HL-60 (cell line): ENCODE measurements around the gene UHRF1.

ENCODE experiments used
- DNase-seq, 2 experiments: peaks; one replicate each; pipeline ENCODE4 v3.0.0-alpha.2; 2010 to 2020; ENCODE audit warnings: low read depth in 1 of 2, low spot score in 1 of 2
- H3K27ac ChIP-seq: fragments of 250-450 bp; sonication (Bioruptor Pico); replicated peaks from 2 replicates; pipeline ENCODE4 v1.5.1; 2020; ENCODE audit warnings: mild to moderate bottlenecking, moderate library complexity
- H3K27me3 ChIP-seq: fragments of 250-450 bp; sonication (Bioruptor Pico); 2 replicates; pipeline ENCODE4 v1.5.1; 2021; ENCODE audit warnings: mild to moderate bottlenecking, moderate library complexity; ENCODE audit not compliant: insufficient read depth, poor library complexity, severe bottlenecking
- H3K4me3 ChIP-seq: replicated peaks from 2 replicates; pipeline ENCODE4 v1.5.1; 2011; ENCODE audit warnings: mild to moderate bottlenecking, control low read depth, low read length; ENCODE audit not compliant: insufficient read depth
- GABPA ChIP-seq: IDR thresholded peaks from 2 replicates; pipeline ENCODE4 v1.6.1; 2012; ENCODE audit warnings: low read depth
- POLR2AphosphoS5 ChIP-seq: IDR thresholded peaks from 2 replicates; pipeline ENCODE4 v1.6.1; 2012; ENCODE audit warnings: low read depth
- REST ChIP-seq: IDR thresholded peaks from 2 replicates; pipeline ENCODE4 v1.6.1; 2012; ENCODE audit warnings: low read depth; ENCODE audit not compliant: insufficient replicate concordance
- SPI1 ChIP-seq: IDR thresholded peaks from 2 replicates; pipeline ENCODE4 v1.6.1; 2012; ENCODE audit warnings: low read depth, mild to moderate bottlenecking, borderline replicate concordance
- TF ChIP-seq, protein P1 (sequence below): IDR thresholded peaks from one replicate; pipeline ENCODE4 v1.5.1; 2011; ENCODE audit warnings: low read length, control low read depth, inconsistent platforms; ENCODE audit not compliant: insufficient read depth

UHRF1 gene

DNA sequence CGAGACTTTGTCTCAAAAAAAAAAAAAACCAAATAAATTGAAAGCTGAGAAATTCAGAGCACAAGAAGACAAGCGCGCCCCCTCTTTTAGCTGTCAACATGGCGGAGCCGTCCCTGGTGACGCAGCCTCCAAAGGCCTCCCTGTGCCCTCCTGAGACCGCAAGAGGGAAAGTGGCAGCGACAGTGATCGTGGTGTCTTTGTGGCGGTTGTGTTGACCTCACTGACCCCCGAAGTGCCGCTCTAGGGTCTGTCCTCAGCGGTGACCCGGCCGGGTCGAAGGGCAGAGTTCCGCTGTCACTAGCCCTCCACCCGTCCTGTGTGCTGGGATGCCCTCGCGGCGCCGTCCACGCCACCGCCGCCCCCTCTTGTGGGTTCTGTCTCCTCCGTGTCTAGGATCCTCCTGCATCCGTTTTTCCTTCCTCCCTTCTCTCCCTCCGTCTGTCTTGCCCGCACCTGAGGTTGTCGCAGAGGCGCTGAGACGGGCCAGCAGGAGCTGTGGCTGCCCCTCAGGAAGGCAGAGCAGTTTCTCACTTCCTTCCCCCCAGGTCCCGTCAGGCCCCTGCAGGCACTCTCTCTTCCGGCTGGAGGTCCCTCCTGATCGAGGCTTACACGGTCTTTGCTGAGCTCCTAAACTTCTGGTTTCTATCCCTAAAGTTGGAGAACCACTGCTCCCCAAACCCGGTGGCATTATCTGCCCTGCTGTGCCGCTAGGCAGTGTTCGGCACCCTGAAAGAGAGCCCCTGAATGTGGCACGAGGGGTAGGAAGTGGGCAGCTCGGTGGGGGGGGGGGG lies 7.2 kb downstream of the UHRF1 start:
- DNase-seq, result peak in 1 of 2 experiments; percentile 55

DNA sequence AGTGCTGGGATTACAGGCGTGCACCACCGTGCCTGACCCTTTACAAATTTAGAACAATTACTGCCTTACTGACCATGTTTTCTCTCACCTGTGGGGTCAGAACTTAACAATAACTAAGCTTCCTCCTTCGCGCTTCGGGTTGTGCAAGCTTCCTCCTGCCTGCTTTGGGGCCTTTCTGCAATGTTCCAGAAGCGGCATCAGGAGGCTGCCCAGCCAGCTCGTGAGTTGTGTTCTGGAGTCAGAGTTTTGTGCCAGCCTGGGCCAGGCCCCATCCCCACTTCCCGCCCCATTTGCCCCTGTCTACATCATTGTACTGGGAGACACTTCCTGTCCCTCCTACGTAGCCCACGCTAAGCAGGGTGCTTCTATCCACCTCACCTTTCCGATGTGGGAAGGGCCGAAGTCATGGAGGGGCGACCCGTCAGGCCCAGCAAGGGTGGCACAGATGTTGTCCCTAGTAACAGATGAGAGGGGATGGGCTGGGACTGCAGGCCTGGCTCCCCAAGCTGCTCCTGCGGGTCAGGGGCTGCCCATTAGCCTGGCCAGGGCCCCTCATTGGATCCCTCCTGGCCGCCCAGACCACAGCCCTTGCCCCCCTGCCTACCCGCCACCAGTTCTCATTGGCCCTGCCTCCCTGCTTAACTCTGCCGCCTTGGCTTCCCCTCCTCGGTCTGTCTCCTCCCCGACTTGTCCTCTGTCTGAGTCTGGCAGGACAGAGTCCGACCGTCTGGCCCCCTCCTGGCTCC lies 13.4 kb downstream of the UHRF1 start:
- H3K27ac ChIP-seq, result peak overlapping the region; percentile 48
- TF ChIP-seq GABPA (no peak), SPI1 (no peak), REST (no peak), POLR2AphosphoS5 (no peak)
- TF ChIP-seq, protein P1, sequence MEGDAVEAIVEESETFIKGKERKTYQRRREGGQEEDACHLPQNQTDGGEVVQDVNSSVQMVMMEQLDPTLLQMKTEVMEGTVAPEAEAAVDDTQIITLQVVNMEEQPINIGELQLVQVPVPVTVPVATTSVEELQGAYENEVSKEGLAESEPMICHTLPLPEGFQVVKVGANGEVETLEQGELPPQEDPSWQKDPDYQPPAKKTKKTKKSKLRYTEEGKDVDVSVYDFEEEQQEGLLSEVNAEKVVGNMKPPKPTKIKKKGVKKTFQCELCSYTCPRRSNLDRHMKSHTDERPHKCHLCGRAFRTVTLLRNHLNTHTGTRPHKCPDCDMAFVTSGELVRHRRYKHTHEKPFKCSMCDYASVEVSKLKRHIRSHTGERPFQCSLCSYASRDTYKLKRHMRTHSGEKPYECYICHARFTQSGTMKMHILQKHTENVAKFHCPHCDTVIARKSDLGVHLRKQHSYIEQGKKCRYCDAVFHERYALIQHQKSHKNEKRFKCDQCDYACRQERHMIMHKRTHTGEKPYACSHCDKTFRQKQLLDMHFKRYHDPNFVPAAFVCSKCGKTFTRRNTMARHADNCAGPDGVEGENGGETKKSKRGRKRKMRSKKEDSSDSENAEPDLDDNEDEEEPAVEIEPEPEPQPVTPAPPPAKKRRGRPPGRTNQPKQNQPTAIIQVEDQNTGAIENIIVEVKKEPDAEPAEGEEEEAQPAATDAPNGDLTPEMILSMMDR, result no peak
- H3K27me3 ChIP-seq, result no peaks in the 10 kb centered on the region
- DNase-seq, result peak; percentile 67 to 85
- H3K4me3 ChIP-seq, result no peak overlapping the region

More for the DNA sequence above, 7.2 kb downstream of the UHRF1 start:
- Histone ChIP-seq H3K27ac (peak overlapping the region; percentile 54), H3K4me3 (0 out of 2 replicates have a peak overlapping the region, but pooled peaks have one; percentile 4), H3K27me3 (no peaks in the 10 kb centered on the region)
- TF ChIP-seq, protein P1, result no peak
- TF ChIP-seq SPI1 (peak; percentile 69; the same call in 1 of the 2 replicates), REST (no peak), POLR2AphosphoS5 (peak; percentile 77), GABPA (no peak; the same call in 1 of the 2 replicates)

DNA sequence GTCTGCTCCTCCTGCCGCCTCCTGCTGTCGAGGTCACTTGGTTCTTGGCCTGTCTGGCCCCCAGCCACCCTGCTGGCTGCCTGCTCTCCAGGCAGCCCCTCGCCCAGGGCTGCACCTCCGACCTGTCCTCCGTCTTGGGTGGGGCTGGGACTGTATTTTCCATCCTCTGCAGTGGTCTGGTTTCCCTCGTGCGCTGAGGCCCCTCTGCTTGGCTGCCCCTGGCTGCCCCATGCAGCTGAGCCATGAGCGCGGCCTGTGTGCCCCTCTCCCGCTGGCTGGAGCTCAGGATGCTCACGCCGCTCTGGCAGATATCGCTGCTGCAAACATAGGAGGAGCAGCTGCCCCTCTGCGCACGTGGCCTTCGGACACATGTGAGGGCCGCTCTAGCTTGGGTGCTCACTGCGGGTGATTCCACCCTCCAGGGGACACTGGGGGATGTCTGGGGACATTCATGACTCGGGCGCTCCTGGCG lies 14.0 kb downstream of the UHRF1 start:
- H3K27me3 ChIP-seq, result no peaks in the 10 kb centered on the region
- no peak overlapping the region for H3K4me3 ChIP-seq
- H3K27ac ChIP-seq, result peak overlapping the region; percentile 48
- TF ChIP-seq, protein P1, result no peak
- no peak for TF ChIP-seq REST
- no peak for DNase-seq
